Activated CD4-positive, alpha-beta T cell treated with anti-CD3 and anti-CD28 coated beads for 48 hours (primary cell): ENCODE results near the gene SPATA3.
"Not testable (repeated sequence)": the region's sequence is repeated elsewhere in the genome, so short reads cannot be mapped to it uniquely, and the experiment has no call there.

Experiments used
- DNase-seq: peaks from one replicate; pipeline ENCODE4 v3.0.0-alpha.2; 2020

Gene SPATA3

DNA sequence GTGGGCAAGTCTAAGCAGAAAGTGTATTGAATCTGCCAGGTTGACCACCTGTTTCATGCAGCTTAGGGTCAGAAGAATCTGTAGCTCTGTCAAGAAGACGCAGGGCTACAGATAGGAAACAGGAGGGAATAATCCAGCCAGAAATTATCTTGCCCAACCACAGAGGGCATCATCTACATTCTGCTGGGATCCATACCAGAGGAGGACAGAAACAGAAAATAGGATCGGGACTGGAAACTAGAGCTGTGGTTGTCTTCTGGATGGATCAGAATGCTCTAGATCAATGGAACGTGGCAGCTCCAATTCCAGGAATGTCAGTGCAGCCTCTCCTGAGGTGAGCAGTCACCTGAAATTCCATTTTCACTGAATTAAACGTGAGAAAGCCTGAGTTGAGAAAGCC, 3.6 kb downstream of the SPATA3 start:
- DNase-seq: no peak

DNA sequence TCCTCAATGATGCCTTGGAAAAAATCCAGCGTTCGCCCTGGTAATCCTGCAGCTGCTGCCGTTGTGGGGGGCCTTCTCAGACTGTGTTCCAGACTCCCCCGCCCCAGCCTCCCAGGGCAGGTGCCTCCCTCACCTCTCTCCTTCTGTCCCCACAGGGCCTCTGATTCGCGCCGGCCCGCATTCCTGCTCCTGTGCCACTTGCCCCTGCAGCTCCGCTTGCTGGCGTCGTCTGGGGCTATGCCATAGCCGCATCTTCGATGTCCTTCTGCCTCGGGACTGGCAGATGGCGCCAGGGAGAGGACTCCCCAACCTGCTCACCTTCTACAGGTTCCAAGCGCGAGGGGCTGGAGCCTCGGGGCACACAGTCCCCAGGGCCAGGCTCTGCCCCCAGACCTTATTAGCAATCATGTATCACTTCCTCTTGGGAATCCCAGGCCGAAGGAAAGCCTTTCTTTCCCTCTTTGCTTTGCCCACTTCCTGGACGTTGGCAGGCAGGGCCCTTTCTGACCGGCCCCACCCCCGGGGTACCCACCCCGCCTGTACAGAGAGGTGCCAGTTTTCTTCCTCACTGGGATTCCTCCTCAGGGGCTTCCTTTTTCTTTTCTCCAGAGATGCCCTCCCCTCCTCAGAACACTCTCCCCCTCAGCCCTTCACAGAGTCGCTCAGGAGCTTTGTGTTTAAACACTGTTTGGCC, 4.4 kb downstream of the SPATA3 start:
- DNase-seq: no peak

- DNase-seq: no peak
These were observed 5.1 kb downstream of the SPATA3 start for GRCh38 chr2:231001036-231001435.

DNA sequence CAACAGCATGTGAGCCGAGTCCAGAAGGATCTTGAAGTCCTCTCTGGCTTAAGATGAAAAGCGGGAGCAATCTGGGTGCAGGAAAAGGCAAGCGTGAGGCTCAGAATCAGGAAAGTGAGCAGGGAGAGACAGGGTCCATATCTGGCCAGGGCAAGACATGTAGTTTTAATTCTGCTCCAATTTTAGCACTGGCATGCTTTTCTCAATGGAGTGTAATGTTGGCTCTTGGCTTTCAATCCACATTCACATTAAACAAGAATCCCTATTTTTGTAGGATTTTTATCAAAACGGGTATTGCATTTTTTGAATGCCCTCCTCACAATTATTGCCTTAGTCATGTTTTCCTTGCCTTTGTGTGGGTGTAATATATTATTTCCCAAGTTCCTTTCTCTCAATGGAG, 6.0 kb downstream of the SPATA3 start:
- DNase-seq: no peak

DNA sequence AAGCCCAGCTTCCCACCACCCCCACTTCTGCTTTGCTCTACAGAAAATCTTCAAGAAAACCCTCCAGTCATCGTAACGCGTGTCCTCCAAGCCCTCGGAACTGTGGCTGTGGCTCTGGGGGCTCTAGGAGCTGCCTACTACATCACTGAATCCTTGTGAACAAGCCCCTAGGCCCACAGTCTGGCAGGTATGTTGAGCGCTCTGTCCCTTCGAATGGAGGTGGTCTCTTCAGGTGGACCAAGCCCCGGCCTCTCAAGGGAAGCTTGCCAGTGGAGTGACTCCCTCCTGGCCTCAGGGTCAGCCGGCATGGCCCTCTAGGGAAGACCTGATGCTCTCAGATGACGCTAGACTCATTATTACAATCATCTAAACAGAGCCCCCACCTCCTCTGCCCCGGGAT, 6.7 kb downstream of the SPATA3 start:
- no peak for DNase-seq

DNA sequence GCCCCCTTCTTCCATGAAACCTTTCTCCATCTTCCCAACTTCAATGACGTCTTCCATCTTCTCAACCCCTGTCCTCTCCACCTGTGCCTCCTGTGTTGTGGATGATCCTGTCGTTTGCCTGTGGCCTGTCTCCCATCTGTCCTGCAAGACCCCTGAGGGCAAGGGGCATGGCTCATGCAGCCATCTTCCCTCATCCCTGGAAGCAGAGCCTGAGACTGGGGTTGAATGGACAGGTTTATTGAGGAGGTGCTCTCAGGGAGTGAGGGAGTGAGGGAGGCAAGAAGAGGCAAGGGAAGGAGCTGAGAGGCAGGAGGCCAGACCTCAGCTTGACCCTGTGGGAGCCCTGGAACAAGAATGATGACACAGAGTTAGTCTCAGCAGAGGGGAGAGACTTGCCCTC, 7.3 kb downstream of the SPATA3 start:
- DNase-seq: no peak

DNA sequence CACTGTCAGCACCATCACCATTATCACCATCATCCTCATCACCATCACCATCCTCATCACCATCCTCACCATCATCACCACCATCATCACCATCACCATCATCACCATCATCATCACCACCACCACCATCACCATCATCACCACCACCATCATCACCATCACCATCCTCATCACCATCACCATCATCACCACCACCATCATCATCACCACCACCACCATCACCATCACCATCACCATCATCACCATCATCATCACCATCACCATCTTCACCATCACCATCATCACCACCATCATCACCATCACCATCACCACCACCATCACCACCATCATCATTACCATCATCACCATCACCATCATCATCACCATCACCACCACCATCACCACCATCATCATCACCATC, 9.0 kb downstream of the SPATA3 start:
- DNase-seq: not testable (repeated sequence)

- DNase-seq: no peak
These were observed 11.6 kb downstream of the SPATA3 start for GRCh38 chr2:231007286-231008098.

DNA sequence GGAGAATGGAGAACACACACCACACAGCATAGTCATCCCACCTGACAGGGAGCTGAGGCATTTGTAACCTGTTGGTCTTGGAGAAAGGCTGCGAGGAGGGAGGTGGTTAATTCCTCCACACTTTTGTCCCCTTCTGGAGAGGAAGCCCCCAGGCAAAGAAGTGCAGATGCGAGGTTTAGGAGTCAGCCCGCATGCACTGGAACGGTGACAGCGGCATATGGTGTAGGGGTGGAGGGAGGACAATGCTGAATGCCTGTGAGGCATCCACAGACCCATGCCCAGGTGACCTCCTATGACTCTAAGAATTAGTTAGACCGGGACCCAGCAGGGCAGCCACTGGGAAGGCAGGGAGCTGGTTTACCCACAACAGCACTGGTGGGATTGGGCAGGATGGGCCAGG, 12.2 kb downstream of the SPATA3 start:
- no peak for DNase-seq

- DNase-seq: no peak
These were observed 13.5 kb downstream of the SPATA3 start for GRCh38 chr2:231009236-231009919.

DNA sequence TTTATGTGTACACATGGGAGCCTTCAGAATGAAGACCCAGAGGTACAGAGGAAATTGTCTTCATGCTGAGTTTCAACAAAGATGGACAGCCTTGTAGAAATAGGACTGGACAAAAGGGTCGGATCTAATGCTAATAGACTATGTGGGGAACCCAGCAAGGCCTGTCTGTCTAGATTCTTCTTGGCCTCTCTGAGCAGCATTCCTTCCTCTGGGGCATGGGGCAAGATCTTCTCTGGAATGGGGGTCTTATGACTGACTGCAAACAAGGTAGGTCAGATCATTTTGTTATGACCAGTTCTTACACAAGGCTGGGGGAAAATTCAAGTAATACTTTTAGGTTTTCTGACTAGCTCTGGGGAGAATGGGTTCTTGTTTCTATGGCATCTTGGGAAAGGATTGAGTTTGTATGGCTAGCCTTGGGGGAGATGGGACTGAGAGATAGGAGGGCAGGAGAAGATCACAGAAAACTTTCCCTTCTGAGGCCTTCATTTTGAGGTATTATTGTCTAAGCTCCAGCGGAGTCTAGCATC, 14.3 kb downstream of the SPATA3 start:
- no peak for DNase-seq

- no peak for DNase-seq
These were observed 15.6 kb downstream of the SPATA3 start for GRCh38 chr2:231011526-231011925.

- no peak for DNase-seq
These were observed 16.5 kb downstream of the SPATA3 start for GRCh38 chr2:231012463-231012862.

DNA sequence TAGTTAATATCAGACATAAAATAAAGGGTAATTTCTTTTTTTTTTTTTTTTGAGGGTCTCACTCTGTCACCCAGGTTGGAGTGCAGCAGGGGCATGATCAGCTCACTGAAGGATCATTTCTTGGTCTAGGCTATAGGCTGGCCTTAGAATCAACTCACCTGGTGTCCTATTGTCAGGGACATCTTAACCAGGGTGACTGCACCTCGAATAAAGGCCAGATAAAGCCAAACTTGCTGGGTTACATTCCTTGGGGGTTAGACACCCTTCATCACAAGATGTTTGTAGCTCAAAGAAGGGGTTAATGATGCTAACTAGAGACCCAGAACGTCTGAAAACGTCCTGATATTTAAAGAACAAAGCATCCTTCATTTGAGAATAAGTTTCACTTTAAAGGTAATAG, 17.9 kb downstream of the SPATA3 start:
- no peak for DNase-seq

- no peak for DNase-seq
These were observed 19.6 kb downstream of the SPATA3 start for GRCh38 chr2:231015478-231015877.

- DNase-seq: no peak
These were observed 20.0 kb downstream of the SPATA3 start for GRCh38 chr2:231015926-231016325.

DNA sequence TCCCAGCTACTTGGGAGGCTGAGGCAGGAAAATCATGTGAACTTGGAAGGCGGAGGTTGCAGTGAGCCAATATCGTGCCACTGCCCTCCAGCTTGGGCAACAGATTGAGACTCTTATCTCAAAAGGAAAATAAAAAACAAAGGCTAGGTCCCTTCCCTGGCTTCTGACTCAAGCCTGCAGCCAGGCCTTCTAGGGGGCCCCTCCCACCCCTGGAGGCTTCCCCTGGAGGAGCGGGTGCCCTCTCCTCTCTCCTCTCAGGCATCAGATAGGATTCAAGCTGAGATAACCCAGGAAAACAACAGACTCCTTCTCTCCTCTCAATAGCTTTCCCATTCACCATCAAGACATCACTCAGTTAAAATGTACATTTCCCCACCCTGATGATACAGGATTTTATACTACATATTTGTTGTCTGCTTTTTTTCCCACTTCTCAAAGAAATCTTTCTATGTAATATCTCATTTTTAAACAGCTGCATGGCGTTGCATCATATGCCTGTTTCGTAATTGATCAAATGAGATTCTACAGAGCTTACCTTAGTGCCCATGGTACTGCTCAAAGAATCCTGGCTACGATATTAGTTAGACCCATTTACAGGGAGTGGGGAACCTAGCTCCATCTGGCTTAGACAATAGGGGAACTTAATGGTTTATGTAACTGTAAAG, 20.8 kb downstream of the SPATA3 start:
- DNase-seq: no peak

DNA sequence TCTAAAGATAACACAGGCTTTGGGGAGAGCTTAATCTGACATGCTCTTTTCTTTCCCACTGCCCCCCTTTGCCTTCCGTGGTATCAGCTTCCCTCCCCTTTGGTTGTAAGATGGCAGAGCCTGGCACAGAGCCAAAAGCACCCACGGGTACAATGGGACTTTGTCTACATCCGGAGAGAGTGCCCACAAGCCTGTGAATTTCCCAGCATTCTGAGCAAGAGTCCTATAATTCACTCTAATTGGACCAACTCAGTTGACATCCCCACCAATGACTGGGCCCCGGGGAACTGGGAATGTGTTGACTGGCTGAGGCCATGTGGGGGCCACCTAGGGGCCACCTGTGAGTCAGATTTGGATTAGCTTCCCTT, 21.3 kb downstream of the SPATA3 start:
- peak; percentile 26 for DNase-seq

GRCh38 chr2:231018184-231018583, 22.3 kb downstream of the SPATA3 start:
- no peak for DNase-seq

- not testable (repeated sequence) for DNase-seq
These were observed 29.1 kb downstream of the SPATA3 start for GRCh38 chr2:231025059-231025458.

DNA sequence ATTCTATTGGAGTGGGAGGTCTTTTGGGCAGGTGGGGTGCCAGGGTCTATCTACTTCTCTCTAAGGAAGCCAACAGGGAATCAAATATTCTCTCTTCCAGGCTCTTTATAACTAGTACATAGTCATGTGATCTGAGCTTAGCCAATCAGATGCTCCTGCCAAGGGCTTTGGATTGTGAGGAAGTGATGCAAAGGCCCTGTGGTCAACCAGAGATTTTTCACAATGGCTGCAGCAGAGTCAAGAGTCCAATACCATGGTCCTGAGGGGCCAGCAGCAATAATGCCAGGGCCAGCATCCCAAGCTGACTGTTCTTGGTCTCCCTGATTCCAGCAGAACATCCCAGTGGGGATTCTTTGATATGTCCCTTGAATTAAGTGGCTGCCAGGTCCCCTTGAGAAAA, 33.0 kb downstream of the SPATA3 start:
- no peak for DNase-seq

DNA sequence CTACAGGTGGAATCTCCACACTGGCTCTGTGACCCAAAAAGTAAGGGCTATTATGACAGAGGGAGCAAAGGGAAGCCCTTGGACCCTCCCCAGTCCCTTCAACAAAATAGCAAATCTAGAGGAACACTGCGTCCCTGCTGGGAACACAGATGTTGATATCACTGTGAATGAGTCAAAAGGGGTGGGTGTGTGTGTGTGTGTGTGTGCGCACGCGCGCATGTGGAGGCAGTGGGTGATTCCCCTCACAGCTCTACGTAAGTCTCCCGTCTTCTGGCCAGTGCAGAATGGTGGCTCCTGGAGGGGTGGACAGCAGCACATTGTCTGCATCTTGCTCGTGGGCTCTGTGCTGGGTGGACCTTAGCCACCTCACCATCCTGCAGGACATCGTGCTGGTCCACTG, 33.6 kb downstream of the SPATA3 start:
- peak; percentile 17 for DNase-seq

DNA sequence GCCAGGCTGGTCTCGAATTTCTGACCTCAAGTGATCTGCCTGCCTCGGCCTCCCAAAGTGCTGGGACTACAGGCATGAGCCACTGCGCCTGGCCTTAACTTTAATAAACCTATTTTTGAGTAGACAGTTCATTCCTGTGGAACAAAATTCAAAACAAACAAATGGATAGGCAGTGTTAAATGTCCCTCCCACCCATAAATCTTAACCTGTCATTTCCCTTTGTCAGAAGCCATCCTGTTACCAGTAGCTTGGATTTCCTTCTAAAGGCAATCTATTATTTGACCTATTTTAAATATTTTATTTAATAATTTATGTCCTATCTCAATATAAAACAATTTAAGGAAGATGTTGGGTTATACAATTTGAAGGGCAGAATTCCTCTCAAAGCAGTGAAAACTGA, 34.8 kb downstream of the SPATA3 start:
- no peak for DNase-seq
